ENCODE results near the gene CAPN15.

- no peak for TF ChIP-seq CTCF (conservative IDR thresholded peaks at IDR 0.05)
- no peak for TF ChIP-seq ZFX (IDR thresholded peaks at IDR 0.05)
These were observed 9.2 kb downstream of the CAPN15 start for GRCh38 chr16:536746-537145.

All from C4-2B (cell line).